HEK293T (cell line): Measurements from ENCODE around the gene RUNDC1.

Experiments used
- CTCF ChIA-PET: fragments of 350-600 bp; formaldehyde crosslinking; extraction: SDS; loops from one replicate; lab custom pipeline; 2021; ENCODE audit warnings: antibody characterized with exemption, inconsistent platforms; lab: Yijun Ruan, JAX
- POLR2A ChIA-PET: fragments of 350-600 bp; formaldehyde crosslinking; extraction: SDS; loops from one replicate; lab custom pipeline; 2020; ENCODE audit warnings: antibody characterized with exemption, inconsistent platforms; lab: Yijun Ruan, JAX
- DNase-seq: peaks from one replicate; pipeline ENCODE4 v3.0.0; 2012; ENCODE audit warnings: mixed read lengths; ENCODE audit errors: extremely low spot score
- ARNT ChIP-seq: fragments of 450-650 bp; IDR thresholded peaks from 2 replicates; pipeline ENCODE4 v1.6.1; 2017; ENCODE audit warnings: mild to moderate bottlenecking
- BHLHE40 ChIP-seq: fragments of 450-650 bp; IDR thresholded peaks from 2 replicates; pipeline ENCODE4 v1.6.1; 2016; ENCODE audit warnings: mild to moderate bottlenecking, moderate library complexity, borderline replicate concordance
- CTBP1 ChIP-seq: fragments of 450-650 bp; IDR thresholded peaks from 2 replicates; pipeline ENCODE4 v1.6.1; 2016; ENCODE audit warnings: borderline replicate concordance
- ELF4 ChIP-seq: fragments of 450-650 bp; IDR thresholded peaks from 2 replicates; pipeline ENCODE4 v1.6.1; 2017; ENCODE audit warnings: antibody characterized with exemption
- FOXA1 ChIP-seq: fragments of 450-650 bp; IDR thresholded peaks from 2 replicates; pipeline ENCODE4 v1.6.1; 2016; ENCODE audit warnings: mild to moderate bottlenecking
- FOXK2 ChIP-seq: fragments of 450-650 bp; IDR thresholded peaks from 2 replicates; pipeline ENCODE4 v1.6.1; 2016; ENCODE audit warnings: mild to moderate bottlenecking
- FOXM1 ChIP-seq: fragments of 450-650 bp; IDR thresholded peaks from 2 replicates; pipeline ENCODE4 v1.6.1; 2017; ENCODE audit warnings: mild to moderate bottlenecking, borderline replicate concordance
- HDGF ChIP-seq: fragments of 450-650 bp; IDR thresholded peaks from 2 replicates; pipeline ENCODE4 v1.6.1; 2017; ENCODE audit warnings: antibody characterized with exemption, borderline replicate concordance
- L3MBTL2 ChIP-seq: fragments of 450-650 bp; conservative IDR thresholded peaks from 2 replicates; pipeline ENCODE4 v1.6.1; 2016; ENCODE audit warnings: mild to moderate bottlenecking
- LEF1 ChIP-seq: fragments of 450-650 bp; IDR thresholded peaks from 2 replicates; pipeline ENCODE4 v1.6.1; 2017; ENCODE audit warnings: mild to moderate bottlenecking, borderline replicate concordance
- NFRKB ChIP-seq: fragments of 450-650 bp; IDR thresholded peaks from 2 replicates; pipeline ENCODE4 v1.6.1; 2016; ENCODE audit warnings: mild to moderate bottlenecking, moderate library complexity
- PKNOX1 ChIP-seq: fragments of 450-650 bp; IDR thresholded peaks from 2 replicates; pipeline ENCODE4 v1.6.1; 2016
- SP1 ChIP-seq: fragments of 450-650 bp; IDR thresholded peaks from 2 replicates; pipeline ENCODE4 v1.6.1; 2017
- SUZ12 ChIP-seq: fragments of 450-650 bp; IDR thresholded peaks from 2 replicates; pipeline ENCODE4 v1.6.1; 2016; ENCODE audit warnings: mild to moderate bottlenecking
- TARDBP ChIP-seq: fragments of 450-650 bp; IDR thresholded peaks from 2 replicates; pipeline ENCODE4 v1.6.1; 2016
- ZNF384 ChIP-seq: fragments of 450-650 bp; IDR thresholded peaks from 2 replicates; pipeline ENCODE4 v1.6.1; 2016

RUNDC1 gene

GRCh38 chr17:43015579-43015978 lies 35.2 kb downstream of the RUNDC1 start:
- TF ChIP-seq SUZ12 (no peak), ARNT (no peak), TARDBP (no peak), LEF1 (no peak)
- ChIA-PET POLR2A (interaction anchor here (4.9 kb wide), 1 partner anchor 17 kb away, joined by 47 read pairs; the partner anchor contains the start of gene RPL27), CTCF (no interaction called here)

GRCh38 chr17:43016216-43016615 lies 35.9 kb downstream of the RUNDC1 start:
- TF ChIP-seq PKNOX1 (no peak), FOXK2 (no peak), FOXA1 (no peak), ELF4 (no peak), SUZ12 (no peak), CTBP1 (no peak), ARNT (no peak), TARDBP (no peak)
- DNase-seq: no peak
- ChIA-PET POLR2A (interaction anchor here (4.9 kb wide), 1 partner anchor 18 kb away, joined by 47 read pairs; the partner anchor contains the start of gene RPL27), CTCF (no interaction called here)

More at GRCh38 chr17:43015579-43015978, 35.2 kb downstream of the RUNDC1 start:
- DNase-seq: no peak

- no peak for TF ChIP-seq SP1
- no peak for TF ChIP-seq L3MBTL2
- TF ChIP-seq ARNT: no peak
- POLR2A ChIA-PET: interaction anchor here (1.0 to 2.2 kb wide), 2 partner anchors 19 to 20 kb away, joined by 3 to 12 read pairs; partner anchors contain the start of gene RPL27
- CTCF ChIA-PET: no interaction called here
- DNase-seq: no peak
Measured at GRCh38 chr17:43018008-43018853, 37.9 kb downstream of the RUNDC1 start.

- ChIA-PET CTCF (no interaction called here), POLR2A (interaction anchor here (1.0 to 2.2 kb wide), 2 partner anchors 20 to 21 kb away, joined by 3 to 12 read pairs; partner anchors contain the start of gene RPL27)
- no peak for DNase-seq
- no peak for TF ChIP-seq ARNT
- no peak for TF ChIP-seq CTBP1
- TF ChIP-seq ZNF384: no peak
- no peak for TF ChIP-seq NFRKB
- no peak for TF ChIP-seq FOXK2
- TF ChIP-seq TARDBP: no peak
- no peak for TF ChIP-seq LEF1
- no peak for TF ChIP-seq FOXM1
- TF ChIP-seq HDGF: no peak
- no peak for TF ChIP-seq SUZ12
- TF ChIP-seq PKNOX1: no peak
- TF ChIP-seq BHLHE40: no peak
Measured at GRCh38 chr17:43018932-43019331, 38.6 kb downstream of the RUNDC1 start.

- CTCF ChIA-PET: no interaction called here
- TF ChIP-seq L3MBTL2 (no peak), HDGF (no peak), ZNF384 (no peak), SUZ12 (no peak), FOXM1 (no peak)
- POLR2A ChIA-PET: interaction anchor here (1.0 to 2.2 kb wide), 2 partner anchors 20 to 21 kb away, joined by 3 to 12 read pairs; partner anchors contain the start of gene RPL27
Measured at GRCh38 chr17:43019418-43019817, 39.1 kb downstream of the RUNDC1 start.

GRCh38 chr17:43020030-43020621 lies 39.8 kb downstream of the RUNDC1 start:
- TF ChIP-seq LEF1 (no peak), FOXK2 (no peak), L3MBTL2 (no peak), FOXM1 (no peak), ARNT (no peak), FOXA1 (no peak)
- ChIA-PET CTCF (interaction anchor here (0.7 kb wide), 1 partner anchor 24 kb away, joined by 4 read pairs; no protein-coding TSS in a partner anchor), POLR2A (interaction anchor here (2.2 to 3.1 kb wide), 2 partner anchors 22 to 105 kb away, joined by 6 to 33 read pairs; partner anchors contain the start of genes BRCA1 and RPL27)
- no peak for DNase-seq

More at GRCh38 chr17:43019418-43019817, 39.1 kb downstream of the RUNDC1 start:
- no peak for DNase-seq
